GM18526 (cell line): ENCODE measurements around the gene DIP2C.

Experiments used
- POLR2A ChIP-seq: IDR thresholded peaks from 3 replicates; pipeline ENCODE4 v1.6.1; 2011; ENCODE audit not compliant: insufficient read length; ENCODE audit errors: extremely low read depth

The DIP2C gene

GRCh38 chr10:418894-419293, 270.6 kb downstream of the DIP2C start:
- no peak for TF ChIP-seq POLR2A

GRCh38 chr10:418226-418625, 271.2 kb downstream of the DIP2C start:
- no peak for TF ChIP-seq POLR2A

GRCh38 chr10:416091-416515, 273.4 kb downstream of the DIP2C start:
- TF ChIP-seq POLR2A: no peak

- no peak for TF ChIP-seq POLR2A
Measured at GRCh38 chr10:413662-414071, 275.8 kb downstream of the DIP2C start.

- no peak for TF ChIP-seq POLR2A
Measured at GRCh38 chr10:412109-412508, 277.4 kb downstream of the DIP2C start.

- no peak for TF ChIP-seq POLR2A
Measured at GRCh38 chr10:411603-412002, 277.9 kb downstream of the DIP2C start.

- TF ChIP-seq POLR2A: no peak
Measured at GRCh38 chr10:409408-410040, 279.9 kb downstream of the DIP2C start.

- TF ChIP-seq POLR2A: no peak
Measured at GRCh38 chr10:408236-408635, 281.2 kb downstream of the DIP2C start.

- TF ChIP-seq POLR2A: no peak
Measured at GRCh38 chr10:406976-407375, 282.5 kb downstream of the DIP2C start.

GRCh38 chr10:405648-406047, 283.8 kb downstream of the DIP2C start:
- TF ChIP-seq POLR2A: no peak

- TF ChIP-seq POLR2A: no peak
Measured at GRCh38 chr10:404991-405390, 284.5 kb downstream of the DIP2C start.

- no peak for TF ChIP-seq POLR2A
Measured at GRCh38 chr10:404346-404745, 285.1 kb downstream of the DIP2C start.

GRCh38 chr10:398954-399353, 290.5 kb downstream of the DIP2C start:
- TF ChIP-seq POLR2A: no peak

GRCh38 chr10:397321-398068, 292.0 kb downstream of the DIP2C start:
- no peak for TF ChIP-seq POLR2A

- TF ChIP-seq POLR2A: no peak
Measured at GRCh38 chr10:396535-397220, 292.8 kb downstream of the DIP2C start.

- no peak for TF ChIP-seq POLR2A
Measured at GRCh38 chr10:396107-396506, 293.4 kb downstream of the DIP2C start.
